Measurements from ENCODE around the gene CBS.
"Not testable (repeated sequence)": the region's sequence is repeated elsewhere in the genome, so short reads cannot be mapped to it uniquely, and the experiment has no call there.

Gene CBS

GRCh38 chr21:43015906-43016540, 59.6 kb downstream of the CBS start:
- no peak overlapping the region for H3K4me2 ChIP-seq (ENCODE audit: low read length)
- H3K23ac ChIP-seq (ENCODE audit: low read length): no peak overlapping the region
- H3K79me2 ChIP-seq (ENCODE audit: control insufficient read depth, insufficient read depth, low read length, poor library complexity): no peaks in the 10 kb centered on the region
- no peak overlapping the region for H4K91ac ChIP-seq (ENCODE audit: low read depth, low read length)
- no CpG with 5 or more reads among the region's 13 CpGs for WGBS (ENCODE audit: extremely low coverage, insufficient coverage, insufficient read length)
- H3K79me1 ChIP-seq (ENCODE audit: low read length): no peaks in the 10 kb centered on the region
- no peaks in the 10 kb centered on the region for H3K4me1 ChIP-seq (ENCODE audit: control insufficient read depth in 1 of 2, insufficient read depth in 2 of 2, low read length in 2 of 2)
- H4K12ac ChIP-seq (ENCODE audit: low read depth, low read length): no peak overlapping the region
- no peaks in the 10 kb centered on the region for H3K27me3 ChIP-seq (ENCODE audit: insufficient read depth, low read length)
- H3K18ac ChIP-seq (ENCODE audit: low read length): no peak overlapping the region
- H3K9ac ChIP-seq (ENCODE audit: low read length): no peak overlapping the region
- H4K8ac ChIP-seq (ENCODE audit: low read depth, low read length): no peak overlapping the region
- H2BK120ac ChIP-seq (ENCODE audit: insufficient read depth, low read length, poor library complexity): no peak overlapping the region
- no peak overlapping the region for H2BK5ac ChIP-seq (ENCODE audit: low read depth, low read length, poor library complexity)
- no peak overlapping the region for H2BK12ac ChIP-seq (ENCODE audit: low read length)
- no peak overlapping the region for H3K14ac ChIP-seq (ENCODE audit: low read length)
- no peak overlapping the region for H3K4ac ChIP-seq (ENCODE audit: low read depth, low read length)
- H2AK5ac ChIP-seq (ENCODE audit: low read length): no peak overlapping the region
- no peaks in the 10 kb centered on the region for H3K9me3 ChIP-seq (ENCODE audit: insufficient read depth, low read depth, low read length)
- no peak for DNase-seq
- H2AFZ ChIP-seq (ENCODE audit: insufficient read depth, low read length, poor library complexity): no peak overlapping the region
- no peak overlapping the region for H3K4me3 ChIP-seq (ENCODE audit: low read depth, low read length)
- H3K36me3 ChIP-seq (ENCODE audit: control insufficient read depth in 1 of 2, insufficient read depth in 2 of 2, low read length in 2 of 2): peaks cover 38 to 51% of the 10 kb centered on the region in 2 experiments
- H3K27ac ChIP-seq (ENCODE audit: low read depth, low read length): no peak overlapping the region

- H3K9me3 ChIP-seq (ENCODE audit: insufficient read depth, low read depth, low read length): no peaks in the 10 kb centered on the region
- H3K27me3 ChIP-seq (ENCODE audit: insufficient read depth, low read length): no peaks in the 10 kb centered on the region
- H4K8ac ChIP-seq (ENCODE audit: low read depth, low read length): no peak overlapping the region
- H3K9ac ChIP-seq (ENCODE audit: low read length): no peak overlapping the region
- H3K79me2 ChIP-seq (ENCODE audit: control insufficient read depth, insufficient read depth, low read length, poor library complexity): no peaks in the 10 kb centered on the region
- no peak overlapping the region for H2BK120ac ChIP-seq (ENCODE audit: insufficient read depth, low read length, poor library complexity)
- H2AFZ ChIP-seq (ENCODE audit: insufficient read depth, low read length, poor library complexity): no peak overlapping the region
- H3K36me3 ChIP-seq (ENCODE audit: control insufficient read depth in 1 of 2, insufficient read depth in 2 of 2, low read length in 2 of 2): peaks cover 28 to 40% of the 10 kb centered on the region in 2 experiments
- H3K4me1 ChIP-seq (ENCODE audit: control insufficient read depth in 1 of 2, insufficient read depth in 2 of 2, low read length in 2 of 2): no peaks in the 10 kb centered on the region
- no peak overlapping the region for H2BK12ac ChIP-seq (ENCODE audit: low read length)
- no peaks in the 10 kb centered on the region for H3K79me1 ChIP-seq (ENCODE audit: low read length)
- DNase-seq: no peak
- H4K91ac ChIP-seq (ENCODE audit: low read depth, low read length): no peak overlapping the region
- no peak overlapping the region for H2AK5ac ChIP-seq (ENCODE audit: low read length)
- H3K4me3 ChIP-seq (ENCODE audit: low read depth, low read length): no peak overlapping the region
- H3K4ac ChIP-seq (ENCODE audit: low read depth, low read length): no peak overlapping the region
- no peak overlapping the region for H2BK5ac ChIP-seq (ENCODE audit: low read depth, low read length, poor library complexity)
- no peak overlapping the region for H3K14ac ChIP-seq (ENCODE audit: low read length)
- H3K4me2 ChIP-seq (ENCODE audit: low read length): no peak overlapping the region
- no peak overlapping the region for H3K18ac ChIP-seq (ENCODE audit: low read length)
- no peak overlapping the region for H4K12ac ChIP-seq (ENCODE audit: low read depth, low read length)
- no peak overlapping the region for H3K23ac ChIP-seq (ENCODE audit: low read length)
- H3K27ac ChIP-seq (ENCODE audit: low read depth, low read length): no peak overlapping the region
- WGBS (ENCODE audit: extremely low coverage, insufficient coverage, insufficient read length): no CpG with 5 or more reads among the region's 6 CpGs
Measured at GRCh38 chr21:43012596-43012995, 63.0 kb downstream of the CBS start.

GRCh38 chr21:43006874-43007208, 68.8 kb downstream of the CBS start:
- no peaks in the 10 kb centered on the region for H3K79me1 ChIP-seq (ENCODE audit: low read length)
- H3K79me2 ChIP-seq (ENCODE audit: control insufficient read depth, insufficient read depth, low read length, poor library complexity): no peaks in the 10 kb centered on the region
- H3K18ac ChIP-seq (ENCODE audit: low read length): no peak overlapping the region
- no peak overlapping the region for H2BK5ac ChIP-seq (ENCODE audit: low read depth, low read length, poor library complexity)
- no CpG with 5 or more reads among the region's 4 CpGs for WGBS (ENCODE audit: extremely low coverage, insufficient coverage, insufficient read length)
- H3K4me1 ChIP-seq (ENCODE audit: control insufficient read depth in 1 of 2, insufficient read depth in 2 of 2, low read length in 2 of 2): peaks cover 0 to 5% of the 10 kb centered on the region in 2 experiments
- H3K4me2 ChIP-seq (ENCODE audit: low read length): no peak overlapping the region
- no peaks in the 10 kb centered on the region for H3K27me3 ChIP-seq (ENCODE audit: insufficient read depth, low read length)
- no peak overlapping the region for H3K23ac ChIP-seq (ENCODE audit: low read length)
- H2AK5ac ChIP-seq (ENCODE audit: low read length): no peak overlapping the region
- H2BK12ac ChIP-seq (ENCODE audit: low read length): no peak overlapping the region
- H3K9me3 ChIP-seq (ENCODE audit: insufficient read depth, low read depth, low read length): no peaks in the 10 kb centered on the region
- no peak overlapping the region for H3K14ac ChIP-seq (ENCODE audit: low read length)
- no peak overlapping the region for H3K9ac ChIP-seq (ENCODE audit: low read length)
- H2AFZ ChIP-seq (ENCODE audit: insufficient read depth, low read length, poor library complexity): no peak overlapping the region
- no peak overlapping the region for H4K8ac ChIP-seq (ENCODE audit: low read depth, low read length)
- H4K12ac ChIP-seq (ENCODE audit: low read depth, low read length): no peak overlapping the region
- no peak overlapping the region for H2BK120ac ChIP-seq (ENCODE audit: insufficient read depth, low read length, poor library complexity)
- H3K36me3 ChIP-seq (ENCODE audit: control insufficient read depth in 1 of 2, insufficient read depth in 2 of 2, low read length in 2 of 2): peaks cover 24 to 26% of the 10 kb centered on the region in 2 experiments
- H3K4me3 ChIP-seq (ENCODE audit: low read depth, low read length): no peak overlapping the region
- no peak overlapping the region for H3K27ac ChIP-seq (ENCODE audit: low read depth, low read length)
- no peak overlapping the region for H4K91ac ChIP-seq (ENCODE audit: low read depth, low read length)
- no peak for DNase-seq
- H3K4ac ChIP-seq (ENCODE audit: low read depth, low read length): no peak overlapping the region

GRCh38 chr21:43006051-43006873, 69.4 kb downstream of the CBS start:
- not testable (repeated sequence) for H3K4me3 ChIP-seq (ENCODE audit: low read depth, low read length); H2AFZ ChIP-seq (ENCODE audit: insufficient read depth, low read length, poor library complexity); H3K79me1 ChIP-seq (ENCODE audit: low read length); H3K27ac ChIP-seq (ENCODE audit: low read depth, low read length); H3K9ac ChIP-seq (ENCODE audit: low read length); H2AK5ac ChIP-seq (ENCODE audit: low read length); H3K23ac ChIP-seq (ENCODE audit: low read length); H3K4me2 ChIP-seq (ENCODE audit: low read length); H2BK12ac ChIP-seq (ENCODE audit: low read length); H3K9me3 ChIP-seq (ENCODE audit: insufficient read depth, low read depth, low read length); H3K27me3 ChIP-seq (ENCODE audit: insufficient read depth, low read length); H3K4ac ChIP-seq (ENCODE audit: low read depth, low read length); H2BK120ac ChIP-seq (ENCODE audit: insufficient read depth, low read length, poor library complexity); H3K4me1 ChIP-seq (ENCODE audit: control insufficient read depth in 1 of 2, insufficient read depth in 2 of 2, low read length in 2 of 2); H3K14ac ChIP-seq (ENCODE audit: low read length); H4K91ac ChIP-seq (ENCODE audit: low read depth, low read length); H4K12ac ChIP-seq (ENCODE audit: low read depth, low read length); DNase-seq; H3K18ac ChIP-seq (ENCODE audit: low read length); H2BK5ac ChIP-seq (ENCODE audit: low read depth, low read length, poor library complexity); H3K79me2 ChIP-seq (ENCODE audit: control insufficient read depth, insufficient read depth, low read length, poor library complexity); H4K8ac ChIP-seq (ENCODE audit: low read depth, low read length)
- peaks cover 19 to 21% of the 10 kb centered on the region in 2 experiments for H3K36me3 ChIP-seq (ENCODE audit: control insufficient read depth in 1 of 2, insufficient read depth in 2 of 2, low read length in 2 of 2)
- no CpG with 5 or more reads among the region's 14 CpGs for WGBS (ENCODE audit: extremely low coverage, insufficient coverage, insufficient read length)

All from trophoblast cell (in vitro differentiated cells and primary cell).